ENCODE measurements around the gene INIP. TPM values are rescaled to one million over a fixed set of nuclear protein-coding genes. Genes with fewer than 3 reads are reported as not detected.

Gene INIP
- total and polyA plus RNA-seq, 2 experiments from 2014 or later = 18.5 to 33.4 TPM

GRCh38 chr9:112720113-112720780 lies 2.3 kb upstream of the INIP start:
- TF ChIP-seq EZH2 (IDR thresholded peaks at IDR 0.05; ENCODE audit: insufficient read depth, poor library complexity, severe bottlenecking) (no peak), EZH2phosphoT487 (IDR thresholded peaks at IDR 0.05; ENCODE audit: insufficient read depth, low read depth) (no peak)
- H3K36me3 ChIP-seq (ENCODE audit: low read depth) = no peaks in the 10 kb centered on the region
- 0 out of 2 replicates have a peak overlapping the region, but pooled peaks have one; percentile 67 for H3K27ac ChIP-seq
- WGBS, 2 experiments (ENCODE audit: low coverage in 1 of 2, low lambda C conversion rate in 2 of 2, missing lambda C conversion rate in 2 of 2) = 85 to 92% methylated on average over 4 of the region's 4 CpGs
- H4K20me1 ChIP-seq (ENCODE audit: insufficient read depth) = no peaks in the 10 kb centered on the region
- no peaks in the 10 kb centered on the region for H3K27me3 ChIP-seq (replicated peaks; ENCODE audit: insufficient read depth)
- no peak overlapping the region for H2AFZ ChIP-seq
- H3K9me3 ChIP-seq (ENCODE audit: low read depth) = no peaks in the 10 kb centered on the region
- no peaks in the 10 kb centered on the region for H3K9me2 ChIP-seq (ENCODE audit: insufficient read depth)
- H3K79me2 ChIP-seq (ENCODE audit: insufficient read depth) = peaks cover 22% of the 10 kb centered on the region
- H3K4me2 ChIP-seq (ENCODE audit: unreplicated experiment) = no peak overlapping the region
- H3K4me1 ChIP-seq (ENCODE audit: insufficient read depth) = peaks cover 16% of the 10 kb centered on the region; the same call in 1 of the 2 replicates
- H3F3A ChIP-seq (ENCODE audit: insufficient read depth) = peaks cover 26% of the 10 kb centered on the region
- H3K9ac ChIP-seq = no peak overlapping the region
- in situ Hi-C loops (cut with MboI) = no loop called here
- DNase-seq = no peak
- H3K4me3 ChIP-seq = no peak overlapping the region

- Histone ChIP-seq H2AFZ (peak overlapping the region; percentile 24), H3K36me3 (ENCODE audit: low read depth) (no peaks in the 10 kb centered on the region), H3K9me3 (ENCODE audit: low read depth) (no peaks in the 10 kb centered on the region), H3K27ac (peak overlapping the region; percentile 67), H3F3A (ENCODE audit: insufficient read depth) (peaks cover 26% of the 10 kb centered on the region), H3K4me1 (ENCODE audit: insufficient read depth) (peaks cover 16% of the 10 kb centered on the region; the same call in 1 of the 2 replicates), H3K9ac (no peak overlapping the region), H3K79me2 (ENCODE audit: insufficient read depth) (peaks cover 27% of the 10 kb centered on the region), H3K4me2 (ENCODE audit: unreplicated experiment) (no peak overlapping the region), H3K9me2 (ENCODE audit: insufficient read depth) (no peaks in the 10 kb centered on the region), H3K27me3 (replicated peaks; ENCODE audit: insufficient read depth) (no peaks in the 10 kb centered on the region), H4K20me1 (ENCODE audit: insufficient read depth) (no peaks in the 10 kb centered on the region), H3K4me3 (no peak overlapping the region)
- WGBS, 2 experiments (ENCODE audit: low coverage in 1 of 2, low lambda C conversion rate in 2 of 2, missing lambda C conversion rate in 2 of 2) = 29 to 31% methylated on average over 2 of the region's 2 CpGs
- in situ Hi-C loops (cut with MboI) = no loop called here
- TF ChIP-seq EZH2phosphoT487 (IDR thresholded peaks at IDR 0.05; ENCODE audit: insufficient read depth, low read depth) (no peak), EZH2 (IDR thresholded peaks at IDR 0.05; ENCODE audit: insufficient read depth, poor library complexity, severe bottlenecking) (no peak)
- DNase-seq = peak; percentile 65
Observed at GRCh38 chr9:112719696-112720095, 1.8 kb upstream of the INIP start.

- TF ChIP-seq EZH2 (IDR thresholded peaks at IDR 0.05; ENCODE audit: insufficient read depth, poor library complexity, severe bottlenecking) = no peak
Observed at GRCh38 chr9:112719241-112719691, 1.3 kb upstream of the INIP start.

GRCh38 chr9:112712678-112713077 lies 5.2 kb downstream of the INIP start:
- WGBS, 2 experiments (ENCODE audit: low coverage in 1 of 2, low lambda C conversion rate in 2 of 2, missing lambda C conversion rate in 2 of 2) = 98 to 99% methylated on average over 3 of the region's 3 CpGs
- Histone ChIP-seq H3K27ac (no peak overlapping the region), H3K27me3 (replicated peaks; ENCODE audit: insufficient read depth) (no peaks in the 10 kb centered on the region), H3K9me2 (ENCODE audit: insufficient read depth) (no peaks in the 10 kb centered on the region), H3F3A (ENCODE audit: insufficient read depth) (peaks cover 8% of the 10 kb centered on the region; the same call in 1 of the 2 replicates), H3K36me3 (ENCODE audit: low read depth) (no peaks in the 10 kb centered on the region; the same call in 1 of the 2 replicates), H3K4me2 (ENCODE audit: unreplicated experiment) (no peak overlapping the region), H4K20me1 (ENCODE audit: insufficient read depth) (no peaks in the 10 kb centered on the region), H2AFZ (no peak overlapping the region), H3K4me1 (ENCODE audit: insufficient read depth) (peaks cover 6% of the 10 kb centered on the region; the same call in 1 of the 2 replicates), H3K79me2 (ENCODE audit: insufficient read depth) (peaks cover 92% of the 10 kb centered on the region), H3K9ac (no peak overlapping the region), H3K4me3 (no peak overlapping the region), H3K9me3 (ENCODE audit: low read depth) (no peaks in the 10 kb centered on the region)
- in situ Hi-C loops (cut with MboI) = no loop called here
- DNase-seq = no peak
- TF ChIP-seq EZH2phosphoT487 (IDR thresholded peaks at IDR 0.05; ENCODE audit: insufficient read depth, low read depth) (no peak), EZH2 (IDR thresholded peaks at IDR 0.05; ENCODE audit: insufficient read depth, poor library complexity, severe bottlenecking) (no peak)

More at GRCh38 chr9:112719241-112719691, 1.3 kb upstream of the INIP start:
- H3K27me3 ChIP-seq (replicated peaks; ENCODE audit: insufficient read depth) = no peaks in the 10 kb centered on the region
- peak overlapping the region; percentile 24 for H2AFZ ChIP-seq
- peak; percentile 70 for DNase-seq
- H3K27ac ChIP-seq = peak overlapping the region; percentile 67
- H3K4me3 ChIP-seq = no peak overlapping the region
- H3F3A ChIP-seq (ENCODE audit: insufficient read depth) = peaks cover 26% of the 10 kb centered on the region
- no peaks in the 10 kb centered on the region for H3K9me3 ChIP-seq (ENCODE audit: low read depth)
- H4K20me1 ChIP-seq (ENCODE audit: insufficient read depth) = no peaks in the 10 kb centered on the region
- 37 to 50% methylated on average over 1 of the region's 1 CpG for WGBS, 2 experiments (ENCODE audit: low coverage in 1 of 2, low lambda C conversion rate in 2 of 2, missing lambda C conversion rate in 2 of 2)
- peaks cover 31% of the 10 kb centered on the region for H3K79me2 ChIP-seq (ENCODE audit: insufficient read depth)
- peak overlapping the region; percentile 5 for H3K4me2 ChIP-seq (ENCODE audit: unreplicated experiment)
- in situ Hi-C loops (cut with MboI) = no loop called here
- no peaks in the 10 kb centered on the region for H3K36me3 ChIP-seq (ENCODE audit: low read depth)
- peaks cover 16% of the 10 kb centered on the region; the same call in 1 of the 2 replicates for H3K4me1 ChIP-seq (ENCODE audit: insufficient read depth)
- H3K9me2 ChIP-seq (ENCODE audit: insufficient read depth) = no peaks in the 10 kb centered on the region
- H3K9ac ChIP-seq = no peak overlapping the region

All from GM23248 (cell line).